HG02884 (cell line): Measurements from ENCODE around the gene RIIAD1.
"Not testable (repeated sequence)": the region's sequence is repeated elsewhere in the genome, so short reads cannot be mapped to it uniquely, and the experiment has no call there.

Experiments
- ATAC-seq: cut with Tn5 transposase; IDR thresholded peaks from one replicate; pipeline ENCODE4 v1.9.1; 2021; ENCODE audit warnings: mild to moderate bottlenecking, moderate library complexity; ENCODE audit not compliant: unreplicated experiment

The RIIAD1 gene

GRCh38 chr1:151729966-151730291 lies 8.6 kb downstream of the RIIAD1 start:
- ATAC-seq: no peak

GRCh38 chr1:151733126-151733525 lies 11.8 kb downstream of the RIIAD1 start:
- ATAC-seq: no peak

GRCh38 chr1:151733995-151734394 lies 12.7 kb downstream of the RIIAD1 start:
- not testable (repeated sequence) for ATAC-seq

- no peak for ATAC-seq
Measured at GRCh38 chr1:151737026-151737425, 15.7 kb downstream of the RIIAD1 start.

- ATAC-seq: no peak
Measured at GRCh38 chr1:151737479-151737878, 16.2 kb downstream of the RIIAD1 start.

GRCh38 chr1:151739590-151740355 lies 18.5 kb downstream of the RIIAD1 start:
- ATAC-seq: no peak

GRCh38 chr1:151741516-151741915 lies 20.2 kb downstream of the RIIAD1 start:
- no peak for ATAC-seq

- no peak for ATAC-seq
Measured at GRCh38 chr1:151756291-151756690, 35.0 kb downstream of the RIIAD1 start.

GRCh38 chr1:151759241-151759640 lies 37.9 kb downstream of the RIIAD1 start:
- no peak for ATAC-seq

- no peak for ATAC-seq
Measured at GRCh38 chr1:151760597-151761385, 39.5 kb downstream of the RIIAD1 start.

GRCh38 chr1:151762941-151763921 lies 41.9 kb downstream of the RIIAD1 start, which contains the start of gene MRPL9:
MRPL9 (minus strand) TSS chr1:151763496; CDS start chr1:151763479, 17 bp downstream.
- ATAC-seq: peak; percentile 73

- no peak for ATAC-seq
Measured at GRCh38 chr1:151763990-151764389, 42.7 kb downstream of the RIIAD1 start.

- not testable (repeated sequence) for ATAC-seq
Measured at GRCh38 chr1:151768351-151769066, 47.2 kb downstream of the RIIAD1 start.

GRCh38 chr1:151769270-151769669 lies 47.9 kb downstream of the RIIAD1 start:
- ATAC-seq: not testable (repeated sequence)

- no peak for ATAC-seq
Measured at GRCh38 chr1:151773702-151774101, 52.4 kb downstream of the RIIAD1 start.

GRCh38 chr1:151774256-151774922 lies 53.1 kb downstream of the RIIAD1 start:
- ATAC-seq: no peak

- ATAC-seq: no peak
Measured at GRCh38 chr1:151775894-151776664, 54.8 kb downstream of the RIIAD1 start.

GRCh38 chr1:151776665-151777062 lies 55.3 kb downstream of the RIIAD1 start:
- no peak for ATAC-seq

GRCh38 chr1:151777317-151777716 lies 56.0 kb downstream of the RIIAD1 start:
- ATAC-seq: no peak
